Gastrocnemius medialis (tissue), 4 donors: Measurements from ENCODE around the gene G6PC2.

Source experiments
- POLR2A ChIP-seq, 2 donors: fragments of 450-650 bp; IDR thresholded peaks; one replicate each; pipeline ENCODE4 v1.6.1; 2017; ENCODE audit warnings: antibody characterized with exemption in 2 of 2, mild to moderate bottlenecking in 2 of 2, moderate library complexity in 2 of 2
- TF ChIP-seq, protein P1 (sequence below), 5 experiments: fragments of 450-650 bp in 3 of 5; fragments of 200-600 bp in 2 of 5; sonication (generic) in 2 of 5; IDR thresholded peaks in 4 of 5; conservative IDR thresholded peaks in 1 of 5; 1 replicate in 4 of 5; 2 replicates in 1 of 5; pipeline ENCODE4 v1.5.1; 2016 to 2019; ENCODE audit warnings: antibody characterized with exemption in 5 of 5, mild to moderate bottlenecking in 3 of 5, moderate library complexity in 3 of 5

DNA sequence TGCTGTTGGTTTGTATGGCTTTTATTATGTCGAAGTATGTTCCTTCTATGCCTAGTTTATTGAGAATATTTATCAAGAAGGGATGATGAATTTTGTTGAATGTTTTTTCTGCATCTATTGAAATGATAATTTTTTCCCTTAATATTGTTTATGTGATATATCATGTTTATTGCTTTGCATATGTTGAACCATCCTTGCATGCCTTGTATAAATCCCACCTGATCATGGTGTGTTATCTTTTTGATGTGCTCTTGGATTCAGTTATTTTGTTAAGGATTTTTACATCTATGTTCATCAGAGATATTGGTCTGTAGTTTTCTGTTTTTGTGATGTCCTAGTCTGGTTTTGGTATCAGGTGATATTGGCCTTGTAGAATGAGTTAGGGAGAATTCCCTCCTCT, 50.8 kb downstream of the G6PC2 start:
- TF ChIP-seq, protein P1, sequence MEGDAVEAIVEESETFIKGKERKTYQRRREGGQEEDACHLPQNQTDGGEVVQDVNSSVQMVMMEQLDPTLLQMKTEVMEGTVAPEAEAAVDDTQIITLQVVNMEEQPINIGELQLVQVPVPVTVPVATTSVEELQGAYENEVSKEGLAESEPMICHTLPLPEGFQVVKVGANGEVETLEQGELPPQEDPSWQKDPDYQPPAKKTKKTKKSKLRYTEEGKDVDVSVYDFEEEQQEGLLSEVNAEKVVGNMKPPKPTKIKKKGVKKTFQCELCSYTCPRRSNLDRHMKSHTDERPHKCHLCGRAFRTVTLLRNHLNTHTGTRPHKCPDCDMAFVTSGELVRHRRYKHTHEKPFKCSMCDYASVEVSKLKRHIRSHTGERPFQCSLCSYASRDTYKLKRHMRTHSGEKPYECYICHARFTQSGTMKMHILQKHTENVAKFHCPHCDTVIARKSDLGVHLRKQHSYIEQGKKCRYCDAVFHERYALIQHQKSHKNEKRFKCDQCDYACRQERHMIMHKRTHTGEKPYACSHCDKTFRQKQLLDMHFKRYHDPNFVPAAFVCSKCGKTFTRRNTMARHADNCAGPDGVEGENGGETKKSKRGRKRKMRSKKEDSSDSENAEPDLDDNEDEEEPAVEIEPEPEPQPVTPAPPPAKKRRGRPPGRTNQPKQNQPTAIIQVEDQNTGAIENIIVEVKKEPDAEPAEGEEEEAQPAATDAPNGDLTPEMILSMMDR (IDR thresholded peaks at IDR 0.05 in 4 of 5, conservative IDR thresholded peaks at IDR 0.05 in 1 of 5) = no peak
- TF ChIP-seq POLR2A (IDR thresholded peaks at IDR 0.05) = no peak
